SJCRH30 (cell line): ENCODE measurements around the gene MTURN. TPM values are rescaled to one million over a fixed set of nuclear protein-coding genes. Genes with fewer than 3 reads are reported as not detected.
A peak's percentile ranks its signal among the peaks of the same experiment; 100 is the strongest.

Source experiments
- DNase-seq, 2 experiments: peaks; one replicate each; pipeline ENCODE4 v3.0.0-alpha.2; 2015 to 2020
- H3K27ac ChIP-seq: fragments of 250-450 bp; sonication (Bioruptor Pico); 2 replicates; pipeline ENCODE4 v1.5.1; 2020; ENCODE audit warnings: mild to moderate bottlenecking, moderate library complexity
- H3K27me3 ChIP-seq: fragments of 250-450 bp; sonication (Bioruptor Pico); 2 replicates; pipeline ENCODE4 v1.5.1; 2020; ENCODE audit warnings: mild to moderate bottlenecking, moderate library complexity
- H3K36me3 ChIP-seq: fragments of 250-450 bp; sonication (Bioruptor Pico); 2 replicates; pipeline ENCODE4 v1.5.1; 2020; ENCODE audit warnings: mild to moderate bottlenecking, moderate library complexity
- H3K4me1 ChIP-seq: fragments of 250-450 bp; sonication (Bioruptor Pico); 2 replicates; pipeline ENCODE4 v1.5.1; 2020; ENCODE audit warnings: mild to moderate bottlenecking, moderate library complexity
- H3K4me3 ChIP-seq: fragments of 250-450 bp; sonication (Bioruptor Pico); 2 replicates; pipeline ENCODE4 v1.5.1; 2020; ENCODE audit warnings: mild to moderate bottlenecking, moderate library complexity
- H3K9me3 ChIP-seq: fragments of 250-450 bp; sonication (Bioruptor Pico); replicated peaks from 2 replicates; pipeline ENCODE4 v1.5.1; 2020; ENCODE audit warnings: mild to moderate bottlenecking, moderate library complexity
- total RNA-seq: library from RNA; depleted of rRNA; stranded (reverse); fragments of >200 nt; shearing (Covaris generic); gene quantifications from 2 replicates; pipeline ENCODE4 v1.2.3, GENCODE V29; 2014

The MTURN gene
- total RNA-seq, 1 experiment from 2014 or later: 27.6 TPM

DNA sequence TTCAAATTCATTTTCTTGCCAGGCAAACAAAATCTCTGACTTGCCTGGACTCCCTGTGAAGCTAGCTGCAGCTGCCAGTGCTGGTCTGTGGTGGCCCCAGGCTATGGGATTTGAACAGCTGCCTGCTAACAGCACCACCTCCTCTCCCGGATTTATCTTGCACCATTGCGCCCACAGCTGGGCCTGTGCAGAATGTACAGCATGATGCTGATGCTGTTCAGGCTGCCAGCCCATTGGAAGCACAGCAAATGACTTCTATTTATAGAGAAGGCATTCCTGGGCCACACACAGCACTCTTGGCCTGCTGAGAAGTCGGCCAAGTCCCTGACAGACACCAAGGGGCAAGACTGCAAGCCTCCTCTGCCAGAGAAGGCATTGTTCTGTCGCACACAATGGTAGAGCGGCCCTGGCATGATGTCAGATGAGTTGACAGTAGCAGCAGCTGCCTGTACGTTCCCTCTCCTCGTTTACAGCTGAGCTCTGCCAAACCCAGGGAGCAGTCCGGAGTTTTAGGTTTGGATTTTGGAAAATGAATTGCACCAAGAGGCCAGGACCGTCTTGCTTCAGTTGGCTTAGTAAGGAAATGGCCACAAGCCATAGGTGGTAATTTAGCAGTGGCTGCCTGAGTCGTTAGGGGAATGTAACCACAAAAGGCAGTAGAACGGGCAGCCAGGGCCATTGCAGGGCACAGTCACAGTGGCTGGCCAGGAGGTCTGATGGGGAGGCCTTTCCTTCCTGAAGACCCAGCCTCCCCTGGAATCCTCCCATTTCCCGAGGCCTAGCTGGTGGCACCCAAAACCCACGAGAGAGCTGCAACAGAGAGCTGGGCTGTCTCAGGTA lies 38.5 kb downstream of the MTURN start:
- no peaks in the 10 kb centered on the region for H3K9me3 ChIP-seq
- H3K27ac ChIP-seq: peak overlapping the region; percentile 97
- H3K36me3 ChIP-seq: no peaks in the 10 kb centered on the region
- DNase-seq: peak; percentile 100
- H3K4me3 ChIP-seq: peak overlapping the region; percentile 34
- peaks cover 92% of the 10 kb centered on the region for H3K4me1 ChIP-seq
- no peaks in the 10 kb centered on the region for H3K27me3 ChIP-seq

DNA sequence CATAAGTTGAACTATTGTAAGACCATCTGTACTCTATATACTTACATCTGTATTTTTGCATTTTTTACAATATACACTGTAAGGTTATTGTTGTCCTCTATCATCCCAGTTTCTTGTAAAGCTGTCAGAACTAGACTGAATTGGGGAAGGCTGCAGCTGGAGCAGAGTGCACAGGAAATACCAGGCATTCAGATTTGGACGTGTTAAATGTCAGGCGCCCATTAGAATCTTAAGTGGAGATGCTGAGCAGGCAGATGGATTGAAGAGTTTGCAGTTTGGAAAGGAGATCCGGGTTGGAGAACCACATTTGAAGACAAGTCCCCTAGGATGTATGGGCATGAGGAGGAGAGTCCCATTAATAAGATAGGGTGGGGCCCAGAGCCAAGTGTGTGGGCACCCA lies 40.4 kb downstream of the MTURN start:
- Histone ChIP-seq H3K36me3 (no peaks in the 10 kb centered on the region), H3K27me3 (no peaks in the 10 kb centered on the region), H3K27ac (no peak overlapping the region), H3K4me1 (peaks cover 74% of the 10 kb centered on the region), H3K4me3 (no peak overlapping the region), H3K9me3 (no peaks in the 10 kb centered on the region)
- no peak for DNase-seq

DNA sequence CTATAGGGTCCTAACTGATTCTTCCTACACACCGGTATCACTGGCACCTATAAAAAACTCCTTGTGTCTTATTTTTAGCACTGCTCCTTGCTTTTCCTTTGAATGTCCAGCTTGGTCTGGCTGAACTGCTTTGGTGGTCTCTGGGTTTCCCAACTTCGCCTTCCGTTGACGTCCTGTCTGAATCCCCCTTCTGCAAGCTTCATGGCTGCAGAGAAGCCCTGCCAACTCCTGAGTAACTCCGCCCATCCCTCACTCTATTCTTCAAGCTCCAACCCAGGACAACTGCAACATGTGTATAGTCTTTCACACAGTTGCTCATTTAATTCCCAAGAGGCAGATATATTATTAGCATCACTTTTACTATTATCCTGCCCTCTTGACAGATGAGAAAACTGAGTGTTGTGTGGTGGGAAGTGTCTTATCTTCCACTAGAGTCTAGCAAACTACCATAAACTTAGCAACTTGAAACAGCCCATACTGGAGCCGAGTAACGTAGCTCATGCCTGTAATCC lies 40.9 kb downstream of the MTURN start:
- DNase-seq: no peak
- Histone ChIP-seq H3K9me3 (no peaks in the 10 kb centered on the region), H3K4me1 (peaks cover 69% of the 10 kb centered on the region), H3K36me3 (no peaks in the 10 kb centered on the region), H3K27ac (peak overlapping the region; percentile 67; the same call in 1 of the 2 replicates), H3K27me3 (no peaks in the 10 kb centered on the region), H3K4me3 (no peak overlapping the region)

DNA sequence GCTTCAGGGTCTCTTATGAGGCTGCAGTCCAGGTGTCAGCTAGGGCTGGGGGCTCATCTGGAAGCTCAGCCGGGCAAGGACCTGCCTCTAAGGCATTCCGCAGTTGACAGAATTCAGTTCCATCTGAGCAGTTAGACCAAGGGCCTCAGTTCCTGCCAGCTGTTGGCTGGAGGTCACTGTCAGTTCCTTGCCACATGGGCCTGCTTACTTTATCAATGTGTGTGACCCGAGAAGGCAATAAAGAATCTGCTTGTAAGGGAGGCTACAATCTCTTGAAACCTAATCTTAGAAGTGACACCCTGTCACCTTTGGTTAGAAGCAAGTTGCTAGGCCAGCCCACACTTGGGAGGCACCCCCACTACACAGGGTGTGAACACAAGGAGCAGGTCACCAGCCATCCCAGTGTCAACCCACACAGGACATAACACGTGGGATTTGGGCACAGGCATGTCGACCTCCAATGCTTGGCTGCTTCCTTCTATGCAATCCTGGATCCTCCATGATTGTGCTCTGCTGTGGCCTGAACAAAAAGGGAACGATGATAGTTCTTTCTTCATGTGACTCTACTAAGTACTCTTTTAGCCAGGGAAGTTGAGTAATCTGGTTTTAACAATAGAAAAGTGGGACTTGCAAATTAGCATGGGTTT lies 41.8 kb downstream of the MTURN start:
- DNase-seq: peak; percentile 77 to 86
- Histone ChIP-seq H3K9me3 (no peaks in the 10 kb centered on the region), H3K4me1 (peaks cover 60% of the 10 kb centered on the region), H3K27ac (peak overlapping the region; percentile 67), H3K4me3 (no peak overlapping the region), H3K27me3 (no peaks in the 10 kb centered on the region), H3K36me3 (no peaks in the 10 kb centered on the region)

DNA sequence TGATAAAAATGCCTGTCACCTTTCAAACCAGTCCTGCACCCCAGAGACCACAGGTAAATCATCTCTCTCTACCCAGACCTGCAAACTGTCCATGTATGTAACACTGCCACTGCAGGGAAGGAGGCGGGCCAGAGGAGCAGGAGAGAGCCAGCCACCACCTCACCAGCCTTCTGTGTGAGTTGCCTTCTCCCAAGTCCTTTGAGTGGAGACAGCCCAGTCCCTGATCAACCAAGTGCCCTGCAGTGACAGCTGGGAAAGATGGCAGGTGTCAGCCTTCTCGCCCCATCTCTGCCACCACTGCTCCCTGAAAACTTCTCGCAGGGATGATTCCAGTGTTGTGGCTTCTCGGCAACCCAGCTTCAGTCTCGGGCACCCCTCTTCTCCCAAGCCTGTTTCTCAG lies 42.4 kb downstream of the MTURN start:
- no peak overlapping the region for H3K4me3 ChIP-seq
- H3K9me3 ChIP-seq: no peaks in the 10 kb centered on the region
- peak in 1 of 2 experiments; percentile 52 for DNase-seq
- no peaks in the 10 kb centered on the region for H3K27me3 ChIP-seq
- no peaks in the 10 kb centered on the region for H3K36me3 ChIP-seq
- H3K27ac ChIP-seq: peak overlapping the region; percentile 67
- H3K4me1 ChIP-seq: peaks cover 54% of the 10 kb centered on the region

DNA sequence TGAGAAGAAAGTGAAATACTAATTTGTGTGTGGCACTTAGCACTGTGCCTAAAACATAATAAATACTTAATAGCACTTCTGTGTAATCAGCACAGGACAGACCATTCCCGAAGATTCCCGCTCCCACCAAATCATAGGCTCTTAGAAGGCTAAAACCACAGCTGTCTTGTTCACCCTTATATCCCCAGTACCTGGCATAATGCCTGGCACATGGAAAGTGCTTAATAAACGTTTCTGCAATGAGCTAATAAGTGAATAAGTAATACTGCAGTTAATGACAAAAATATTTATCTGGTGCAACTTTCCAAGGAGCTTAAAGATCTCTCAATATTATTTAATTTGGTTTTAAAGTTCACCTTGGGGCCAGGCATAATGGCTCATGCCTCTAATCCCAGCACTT lies 43.2 kb downstream of the MTURN start:
- Histone ChIP-seq H3K4me1 (peaks cover 48% of the 10 kb centered on the region), H3K9me3 (no peaks in the 10 kb centered on the region), H3K27me3 (no peaks in the 10 kb centered on the region), H3K27ac (no peak overlapping the region), H3K4me3 (no peak overlapping the region), H3K36me3 (no peaks in the 10 kb centered on the region)
- DNase-seq: no peak

DNA sequence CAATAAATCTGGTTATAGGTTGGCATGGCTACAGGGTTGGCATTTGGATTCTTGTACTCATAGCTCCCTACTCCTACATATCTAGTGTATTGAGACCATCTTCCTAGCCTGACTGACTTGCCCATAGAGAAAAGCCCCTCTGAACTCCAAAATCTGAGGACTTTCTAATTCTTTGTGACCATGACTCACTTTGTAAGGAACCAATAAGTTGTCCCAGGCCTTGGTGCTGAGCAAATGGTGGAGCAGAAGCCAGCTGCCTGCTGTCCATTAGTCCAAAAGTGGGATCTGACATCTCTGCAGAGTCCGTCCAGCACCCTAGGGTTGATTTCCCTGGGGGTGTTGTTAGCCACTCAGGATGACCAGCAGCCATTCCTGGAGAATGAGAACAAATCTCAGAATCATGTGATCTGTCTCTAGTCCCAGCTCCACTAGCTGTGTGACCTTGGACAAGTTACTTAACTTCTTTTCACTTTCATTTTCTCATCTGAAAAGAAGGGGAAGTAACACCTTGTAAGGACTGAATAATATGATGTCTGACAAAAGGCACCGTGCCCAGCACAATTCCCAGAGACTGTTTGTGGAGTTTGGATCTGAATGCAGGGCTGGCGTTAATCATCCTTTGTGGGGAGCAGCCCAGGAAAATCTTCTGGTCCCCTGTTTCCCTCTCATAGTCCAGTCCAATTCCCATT lies 44.1 kb downstream of the MTURN start:
- no peaks in the 10 kb centered on the region for H3K9me3 ChIP-seq
- H3K4me3 ChIP-seq: no peak overlapping the region
- H3K4me1 ChIP-seq: peaks cover 41% of the 10 kb centered on the region
- H3K36me3 ChIP-seq: no peaks in the 10 kb centered on the region
- H3K27ac ChIP-seq: no peak overlapping the region
- no peaks in the 10 kb centered on the region for H3K27me3 ChIP-seq
- DNase-seq: no peak

DNA sequence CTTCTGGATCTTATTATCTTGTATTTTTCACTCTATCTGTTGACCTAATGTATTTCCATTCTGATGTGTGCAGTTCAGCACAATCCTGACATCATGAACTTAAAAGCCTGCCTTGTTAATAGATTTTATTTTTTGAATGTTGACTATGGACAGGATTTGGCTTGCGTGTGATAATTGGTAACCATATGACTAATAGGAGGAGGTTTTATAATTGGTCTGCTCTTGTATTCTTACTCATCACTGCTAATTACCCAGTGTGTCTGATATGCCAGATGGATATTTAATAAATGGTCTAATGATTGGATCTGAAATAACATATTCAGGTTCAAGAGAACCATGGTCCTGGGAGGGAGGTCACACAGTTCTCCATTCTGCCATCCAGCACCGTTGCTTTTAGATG lies 45.9 kb downstream of the MTURN start:
- Histone ChIP-seq H3K4me3 (no peak overlapping the region), H3K9me3 (no peaks in the 10 kb centered on the region), H3K27me3 (no peaks in the 10 kb centered on the region), H3K36me3 (no peaks in the 10 kb centered on the region), H3K4me1 (peaks cover 22% of the 10 kb centered on the region), H3K27ac (no peak overlapping the region)
- no peak for DNase-seq

DNA sequence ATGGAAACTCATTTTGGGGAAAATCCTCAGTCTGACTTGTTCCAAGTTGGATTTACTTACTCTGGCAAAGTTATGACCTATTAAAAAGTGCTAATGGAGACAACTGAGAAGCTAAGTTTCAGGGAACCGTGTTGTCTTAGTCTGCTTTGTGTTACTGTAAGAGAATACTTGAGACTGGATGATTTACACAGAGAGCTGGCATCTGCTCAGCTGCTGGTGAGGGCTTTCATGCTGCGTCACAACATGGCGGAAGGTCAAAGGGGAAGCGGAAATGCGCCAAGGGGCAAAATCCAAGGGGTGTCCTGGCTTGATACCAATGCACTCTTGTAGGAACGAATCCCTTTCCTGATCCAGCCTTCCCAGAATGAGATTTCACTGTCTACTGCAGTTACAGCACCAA lies 46.4 kb downstream of the MTURN start:
- Histone ChIP-seq H3K4me3 (no peak overlapping the region), H3K9me3 (no peaks in the 10 kb centered on the region), H3K4me1 (peaks cover 17% of the 10 kb centered on the region), H3K36me3 (no peaks in the 10 kb centered on the region), H3K27ac (no peak overlapping the region), H3K27me3 (no peaks in the 10 kb centered on the region)
- DNase-seq: no peak

DNA sequence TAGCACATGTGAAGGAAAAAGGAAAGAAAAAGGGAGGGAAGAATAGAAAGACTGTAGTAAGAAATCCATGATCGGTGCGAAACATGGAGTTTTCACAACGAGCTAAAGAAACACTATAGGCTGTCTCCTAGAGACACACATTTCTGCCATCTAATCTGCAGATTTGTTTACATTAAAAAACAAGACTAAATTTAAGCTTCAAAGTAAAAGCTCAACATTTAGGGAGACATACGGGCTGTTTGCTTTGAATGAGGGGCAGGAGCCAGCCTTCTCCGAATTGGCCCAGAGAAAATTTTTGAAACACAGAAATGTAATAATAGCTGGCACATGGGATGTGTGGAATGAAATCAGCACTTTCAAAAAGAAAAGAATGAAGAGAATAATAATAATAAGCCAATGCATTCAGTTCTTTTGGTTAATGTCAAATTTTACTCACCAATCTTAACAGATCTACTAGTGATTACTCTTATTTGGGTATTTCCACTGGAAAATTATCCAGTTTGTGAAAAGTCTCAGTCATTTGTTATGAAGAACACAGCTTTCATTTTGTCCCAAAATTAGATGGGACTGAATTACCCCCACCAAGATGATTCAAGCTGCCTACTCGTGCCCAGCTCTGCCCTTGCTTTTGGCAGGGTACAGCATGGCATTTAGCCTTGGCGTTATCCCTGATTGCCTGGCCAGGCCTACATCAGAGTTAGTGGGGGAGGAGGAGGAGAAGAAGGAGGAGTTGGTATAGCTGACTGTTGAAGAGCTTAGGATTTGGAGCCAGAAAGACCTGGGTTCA lies 47.1 kb downstream of the MTURN start:
- no peak for DNase-seq
- Histone ChIP-seq H3K4me1 (peaks cover 10% of the 10 kb centered on the region), H3K9me3 (0 out of 2 replicates have a peak, but pooled peaks cover 3% of the 10 kb centered on the region), H3K36me3 (no peaks in the 10 kb centered on the region), H3K27ac (no peak overlapping the region), H3K27me3 (no peaks in the 10 kb centered on the region), H3K4me3 (no peak overlapping the region)

DNA sequence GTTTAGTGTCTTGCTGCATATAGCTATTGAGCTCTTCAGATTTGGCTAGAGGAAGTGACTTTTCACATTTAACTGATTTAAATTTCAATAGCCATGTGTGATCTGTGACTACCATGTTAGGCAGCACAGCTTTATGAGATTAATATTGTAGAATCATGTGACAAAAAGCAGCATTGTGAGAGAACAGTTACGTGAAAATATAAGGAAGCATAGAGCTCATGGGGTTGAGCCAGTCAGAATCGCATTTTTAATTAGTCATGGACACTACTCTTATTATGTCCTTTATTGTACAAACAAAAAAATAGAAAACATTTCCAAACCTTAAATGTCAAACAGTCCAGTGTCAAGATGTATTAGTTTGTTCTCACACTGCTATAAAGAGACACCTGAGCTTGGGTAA lies 48.0 kb downstream of the MTURN start:
- Histone ChIP-seq H3K9me3 (peaks cover 7% of the 10 kb centered on the region; the same call in 1 of the 2 replicates), H3K4me3 (no peak overlapping the region), H3K27ac (no peak overlapping the region), H3K36me3 (no peaks in the 10 kb centered on the region), H3K27me3 (no peaks in the 10 kb centered on the region), H3K4me1 (peaks cover 1% of the 10 kb centered on the region; the same call in 1 of the 2 replicates)
- DNase-seq: no peak

DNA sequence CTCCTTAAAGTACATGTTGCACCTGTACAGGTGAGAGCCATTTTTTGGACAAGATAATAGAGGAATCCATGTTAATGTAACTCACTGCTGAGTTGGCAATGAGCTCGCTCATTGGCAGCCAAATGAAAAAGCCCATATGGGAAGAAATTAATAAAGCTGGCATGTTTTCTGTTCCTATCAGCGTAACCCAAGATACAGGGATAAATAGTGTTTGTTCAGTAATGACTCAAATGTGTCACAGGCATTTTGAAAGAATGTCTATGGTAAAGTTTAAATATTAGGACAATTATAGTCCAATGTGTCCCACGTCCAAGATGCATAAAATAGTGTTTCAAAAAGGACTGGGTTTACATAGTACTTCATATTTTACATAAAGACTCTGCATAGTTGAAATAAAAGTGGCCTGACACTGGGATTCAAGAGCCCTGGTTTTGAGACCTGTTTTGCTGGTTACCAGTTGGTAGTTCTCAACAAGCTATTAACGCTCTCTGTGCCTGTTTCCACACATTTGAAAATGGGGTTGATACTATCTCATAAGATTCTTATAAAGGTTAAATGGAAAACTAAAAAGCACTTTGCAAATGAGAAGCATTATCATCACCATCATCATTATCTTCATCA lies 49.1 kb downstream of the MTURN start:
- Histone ChIP-seq H3K27ac (no peak overlapping the region), H3K36me3 (no peaks in the 10 kb centered on the region), H3K4me1 (peaks cover 7% of the 10 kb centered on the region; the same call in 1 of the 2 replicates), H3K4me3 (no peak overlapping the region), H3K9me3 (peaks cover 11% of the 10 kb centered on the region; the same call in 1 of the 2 replicates), H3K27me3 (no peaks in the 10 kb centered on the region)
- DNase-seq: no peak

DNA sequence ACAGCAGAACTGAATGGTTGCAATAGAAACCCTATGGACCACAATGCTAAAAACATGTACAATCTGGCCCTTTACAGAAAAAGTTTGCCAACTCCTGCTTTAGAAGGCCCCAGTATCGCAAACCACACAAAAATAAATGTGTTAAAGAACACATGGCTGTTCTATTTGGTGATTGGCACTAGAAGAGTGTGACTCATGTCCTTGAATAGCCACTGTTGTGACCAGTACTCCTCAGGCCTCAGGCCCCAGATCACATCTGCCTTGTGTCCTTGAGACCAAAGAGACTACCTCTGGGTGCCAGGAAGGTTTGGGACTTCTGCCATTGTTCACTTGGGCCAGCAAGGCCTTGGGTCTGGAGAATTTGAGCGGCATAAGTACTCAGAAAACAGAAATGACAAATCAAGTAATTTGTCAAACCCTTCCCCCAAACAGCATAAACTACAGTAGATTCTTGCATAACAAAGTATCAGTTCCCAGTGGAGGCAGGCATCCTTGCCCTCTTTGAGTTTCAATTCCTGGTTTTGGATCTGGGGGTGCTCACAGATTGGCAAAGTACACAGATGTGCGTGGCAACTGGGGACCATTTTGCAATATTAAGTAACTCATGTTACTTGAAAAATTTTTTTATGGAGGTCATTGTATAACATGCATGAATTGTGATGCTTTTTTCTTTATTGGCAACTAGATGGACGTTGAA lies 50.2 kb downstream of the MTURN start:
- Histone ChIP-seq H3K4me3 (no peak overlapping the region), H3K27ac (no peak overlapping the region)
- DNase-seq: no peak

More for the DNA sequence above, 50.2 kb downstream of the MTURN start:
- peaks cover 11% of the 10 kb centered on the region; the same call in 1 of the 2 replicates for H3K9me3 ChIP-seq
- H3K4me1 ChIP-seq: peaks cover 11% of the 10 kb centered on the region; the same call in 1 of the 2 replicates
- H3K27me3 ChIP-seq: no peaks in the 10 kb centered on the region
- H3K36me3 ChIP-seq: no peaks in the 10 kb centered on the region
